NCI-H1417 treated with DMSO at 0.1 percent for 48 hours (cell line): ENCODE data around the gene TUBGCP3.

Source experiments
- DNase-seq: peaks from one replicate; lab custom pipeline; 2025; lab: John Stamatoyannopoulos, UW

Gene TUBGCP3

GRCh38 chr13:112617754-112618375 lies 29.9 kb upstream of the TUBGCP3 start:
- DNase-seq: no peak

- DNase-seq: no peak
These were observed 28.8 kb upstream of the TUBGCP3 start for GRCh38 chr13:112616586-112617362.

GRCh38 chr13:112615391-112615790 lies 27.4 kb upstream of the TUBGCP3 start:
- no peak for DNase-seq

GRCh38 chr13:112614835-112615234 lies 26.9 kb upstream of the TUBGCP3 start:
- DNase-seq: no peak

- no peak for DNase-seq
These were observed 20.3 kb upstream of the TUBGCP3 start for GRCh38 chr13:112608212-112608611.

GRCh38 chr13:112606109-112607001 lies 18.4 kb upstream of the TUBGCP3 start:
- peak; percentile 74 for DNase-seq

GRCh38 chr13:112605531-112605990 lies 17.6 kb upstream of the TUBGCP3 start:
- DNase-seq: no peak

GRCh38 chr13:112603641-112604225 lies 15.8 kb upstream of the TUBGCP3 start:
- DNase-seq: no peak

- DNase-seq: no peak
These were observed 14.2 kb upstream of the TUBGCP3 start for GRCh38 chr13:112602189-112602588.

- no peak for DNase-seq
These were observed 13.4 kb upstream of the TUBGCP3 start for GRCh38 chr13:112601371-112601770.

GRCh38 chr13:112596235-112596634 lies 8.3 kb upstream of the TUBGCP3 start:
- DNase-seq: no peak

GRCh38 chr13:112592647-112593046 lies 4.7 kb upstream of the TUBGCP3 start:
- no peak for DNase-seq

GRCh38 chr13:112592181-112592580 lies 4.2 kb upstream of the TUBGCP3 start:
- DNase-seq: no peak

- DNase-seq: peak; percentile 30
These were observed 741 bp upstream of the TUBGCP3 start for GRCh38 chr13:112588490-112589297.

GRCh38 chr13:112587212-112587763 lies 665 bp downstream of the TUBGCP3 start:
- peak; percentile 57 for DNase-seq

GRCh38 chr13:112586334-112586960 lies 1.5 kb downstream of the TUBGCP3 start:
- no peak for DNase-seq

GRCh38 chr13:112583592-112584277 lies 4.2 kb downstream of the TUBGCP3 start:
- DNase-seq: no peak

- DNase-seq: no peak
These were observed 5.7 kb downstream of the TUBGCP3 start for GRCh38 chr13:112582263-112582662.

GRCh38 chr13:112580912-112581311 lies 7.0 kb downstream of the TUBGCP3 start:
- DNase-seq: no peak

GRCh38 chr13:112580211-112580610 lies 7.7 kb downstream of the TUBGCP3 start:
- no peak for DNase-seq
